Thyroid gland (tissue), 4 donors: ENCODE results near the gene SHH.

Source experiments
- POLR2A ChIP-seq, 2 donors: fragments of 450-650 bp; IDR thresholded peaks; one replicate each; pipeline ENCODE4 v1.6.1; 2017; ENCODE audit warnings: antibody characterized with exemption in 2 of 2, mild to moderate bottlenecking in 2 of 2, moderate library complexity in 1 of 2
- TF ChIP-seq, protein P1 (sequence below), 6 experiments: fragments of 200-600 bp in 3 of 6; fragments of 450-650 bp in 3 of 6; sonication (generic) in 3 of 6; IDR thresholded peaks; one replicate each; pipeline ENCODE4 v1.5.1; 2016 to 2019; ENCODE audit warnings: antibody characterized with exemption in 6 of 6, mild to moderate bottlenecking in 2 of 6, inconsistent platforms in 1 of 6, moderate library complexity in 1 of 6

- TF ChIP-seq, protein P1, sequence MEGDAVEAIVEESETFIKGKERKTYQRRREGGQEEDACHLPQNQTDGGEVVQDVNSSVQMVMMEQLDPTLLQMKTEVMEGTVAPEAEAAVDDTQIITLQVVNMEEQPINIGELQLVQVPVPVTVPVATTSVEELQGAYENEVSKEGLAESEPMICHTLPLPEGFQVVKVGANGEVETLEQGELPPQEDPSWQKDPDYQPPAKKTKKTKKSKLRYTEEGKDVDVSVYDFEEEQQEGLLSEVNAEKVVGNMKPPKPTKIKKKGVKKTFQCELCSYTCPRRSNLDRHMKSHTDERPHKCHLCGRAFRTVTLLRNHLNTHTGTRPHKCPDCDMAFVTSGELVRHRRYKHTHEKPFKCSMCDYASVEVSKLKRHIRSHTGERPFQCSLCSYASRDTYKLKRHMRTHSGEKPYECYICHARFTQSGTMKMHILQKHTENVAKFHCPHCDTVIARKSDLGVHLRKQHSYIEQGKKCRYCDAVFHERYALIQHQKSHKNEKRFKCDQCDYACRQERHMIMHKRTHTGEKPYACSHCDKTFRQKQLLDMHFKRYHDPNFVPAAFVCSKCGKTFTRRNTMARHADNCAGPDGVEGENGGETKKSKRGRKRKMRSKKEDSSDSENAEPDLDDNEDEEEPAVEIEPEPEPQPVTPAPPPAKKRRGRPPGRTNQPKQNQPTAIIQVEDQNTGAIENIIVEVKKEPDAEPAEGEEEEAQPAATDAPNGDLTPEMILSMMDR (IDR thresholded peaks at IDR 0.05), result no peak
- TF ChIP-seq POLR2A (IDR thresholded peaks at IDR 0.05), result no peak
Measured at GRCh38 chr7:155813546-155814315, 1.5 kb upstream of the SHH start.
